NCI-H748 treated with DMSO at 0.1 percent for 48 hours (cell line): ENCODE measurements around the gene MLXIP.
"Not testable (repeated sequence)": the region's sequence is repeated elsewhere in the genome, so short reads cannot be mapped to it uniquely, and the experiment has no call there.

Experiments
- DNase-seq: peaks from one replicate; lab custom pipeline; 2025; lab: John Stamatoyannopoulos, UW

MLXIP gene

GRCh38 chr12:122096591-122097149 is 18.1 kb downstream of the MLXIP start:
- DNase-seq = no peak

GRCh38 chr12:122097584-122097926 is 19.0 kb downstream of the MLXIP start:
- no peak for DNase-seq

DNA sequence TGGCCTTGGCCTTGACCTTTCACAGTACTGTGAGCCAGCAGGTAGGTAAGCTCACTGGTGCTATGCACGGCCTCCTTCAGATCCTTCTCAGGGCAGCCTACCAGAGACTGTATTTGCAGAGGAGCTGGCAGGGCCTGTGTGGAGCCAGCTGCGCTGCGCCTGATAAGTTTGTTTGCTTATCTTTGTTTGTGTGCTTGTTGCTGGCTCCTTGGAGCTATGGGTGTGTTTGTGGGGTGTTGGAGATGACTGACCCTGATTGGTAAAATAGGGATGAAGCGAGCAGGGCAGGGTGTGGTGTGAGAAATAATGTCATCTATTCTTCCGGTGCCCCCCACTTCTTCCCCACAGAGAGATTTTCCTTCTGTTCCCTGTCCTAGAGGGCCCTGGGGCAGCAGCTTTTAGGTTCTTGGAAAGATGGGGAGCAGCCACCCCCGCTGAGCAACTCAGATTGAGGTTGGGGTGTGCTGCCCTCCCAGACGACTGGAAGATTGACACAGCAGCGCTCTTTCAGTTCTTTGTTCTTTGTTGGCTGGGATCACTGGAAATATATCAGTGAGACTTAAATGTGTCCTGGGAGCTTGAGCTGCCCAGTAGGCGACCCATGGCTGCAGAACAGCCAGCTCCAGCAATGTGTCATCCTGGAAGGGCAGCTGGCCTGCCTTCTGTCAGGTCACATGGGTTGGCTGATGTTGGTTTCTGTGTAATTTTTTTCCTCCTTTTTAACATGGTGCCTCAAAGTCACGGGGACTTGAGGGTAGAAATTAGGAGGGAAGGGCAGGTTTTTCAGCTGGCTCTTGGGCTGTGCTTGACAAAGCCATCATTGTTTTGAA is 19.6 kb downstream of the MLXIP start:
- no peak for DNase-seq

- no peak for DNase-seq
Measured at GRCh38 chr12:122099280-122099749, 20.8 kb downstream of the MLXIP start.

DNA sequence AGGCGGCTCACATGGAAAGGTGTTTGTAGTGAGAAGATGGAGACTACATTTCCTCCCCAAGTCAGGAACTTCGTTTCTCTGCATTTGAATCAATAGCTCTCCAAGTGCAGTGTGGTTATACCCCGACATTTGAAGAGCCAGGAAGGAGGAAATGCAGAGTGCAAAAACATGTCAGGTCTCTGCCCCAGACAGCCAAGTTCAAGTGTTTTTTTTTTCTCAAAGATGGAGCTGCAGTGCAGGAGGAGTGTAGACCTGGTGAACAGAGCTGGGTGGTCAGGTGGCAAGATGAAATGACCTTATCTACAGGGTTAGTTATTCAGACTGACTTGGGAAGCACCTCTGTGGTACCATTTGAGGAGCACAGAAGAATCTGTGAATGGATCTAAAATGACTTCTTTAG is 21.3 kb downstream of the MLXIP start:
- no peak for DNase-seq

- no peak for DNase-seq
Measured at GRCh38 chr12:122100568-122100967, 22.0 kb downstream of the MLXIP start.

- no peak for DNase-seq
Measured at GRCh38 chr12:122102331-122102730, 23.8 kb downstream of the MLXIP start.

DNA sequence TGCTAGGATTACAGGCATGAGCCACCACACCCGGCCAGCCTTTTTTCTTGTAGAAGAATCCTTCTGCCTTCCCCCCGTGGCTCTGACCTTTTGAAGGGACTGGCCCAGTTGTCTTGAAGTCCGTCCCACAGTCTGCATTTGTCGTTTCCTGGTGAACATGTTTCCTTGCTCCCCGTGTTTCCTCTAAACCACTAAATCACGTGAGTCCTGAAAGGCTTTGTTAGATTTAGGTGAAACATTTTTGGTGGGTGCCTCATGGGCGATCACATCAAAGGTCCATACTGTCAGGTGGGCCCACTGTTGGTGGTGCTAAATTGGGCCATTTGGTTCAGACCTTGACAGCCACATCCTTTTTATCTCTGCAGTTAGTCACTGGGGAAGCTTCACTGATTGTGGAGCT is 26.3 kb downstream of the MLXIP start:
- no peak for DNase-seq

GRCh38 chr12:122105496-122105895 is 26.9 kb downstream of the MLXIP start:
- DNase-seq = not testable (repeated sequence)

DNA sequence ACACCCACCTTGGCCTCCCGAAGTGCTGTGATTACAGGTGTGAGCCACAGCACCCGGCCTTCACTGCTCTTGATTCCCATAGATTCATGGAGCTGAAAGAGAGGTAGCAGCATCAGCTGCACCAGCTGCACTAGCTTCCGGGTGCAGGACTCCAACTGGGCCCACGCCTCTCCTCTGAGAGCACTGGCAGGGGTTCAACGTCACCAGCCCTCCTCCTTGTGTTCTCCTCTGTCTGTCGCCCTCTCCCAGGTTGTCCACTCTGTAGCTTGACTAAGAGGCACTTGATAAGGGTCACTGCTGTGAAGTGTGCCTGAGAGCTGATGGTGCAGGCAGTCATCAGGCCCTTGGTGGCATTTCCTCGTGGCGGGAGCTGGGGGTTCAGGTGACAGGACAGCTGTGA is 28.3 kb downstream of the MLXIP start:
- no peak for DNase-seq

DNA sequence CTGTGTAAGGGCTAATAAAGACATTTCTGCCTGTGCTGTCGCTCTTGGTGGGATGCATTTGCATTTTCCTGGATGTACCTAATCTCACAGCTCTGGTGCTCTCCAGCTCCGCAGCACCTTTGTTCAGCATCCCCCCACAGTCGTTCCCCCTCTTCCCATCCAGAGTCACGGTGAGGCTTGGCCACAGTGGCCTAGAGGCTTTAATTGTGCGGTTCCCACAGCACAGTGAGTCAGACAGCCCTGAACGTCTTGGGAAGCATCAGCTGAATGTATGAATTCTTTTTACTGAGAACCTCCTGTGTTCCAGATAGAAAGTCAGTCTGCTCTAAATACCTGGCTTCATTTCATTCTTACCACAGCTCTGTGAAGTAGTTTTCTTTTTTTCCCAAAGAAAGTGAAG is 28.7 kb downstream of the MLXIP start:
- DNase-seq = no peak

- no peak for DNase-seq
Measured at GRCh38 chr12:122111089-122111641, 32.6 kb downstream of the MLXIP start.

DNA sequence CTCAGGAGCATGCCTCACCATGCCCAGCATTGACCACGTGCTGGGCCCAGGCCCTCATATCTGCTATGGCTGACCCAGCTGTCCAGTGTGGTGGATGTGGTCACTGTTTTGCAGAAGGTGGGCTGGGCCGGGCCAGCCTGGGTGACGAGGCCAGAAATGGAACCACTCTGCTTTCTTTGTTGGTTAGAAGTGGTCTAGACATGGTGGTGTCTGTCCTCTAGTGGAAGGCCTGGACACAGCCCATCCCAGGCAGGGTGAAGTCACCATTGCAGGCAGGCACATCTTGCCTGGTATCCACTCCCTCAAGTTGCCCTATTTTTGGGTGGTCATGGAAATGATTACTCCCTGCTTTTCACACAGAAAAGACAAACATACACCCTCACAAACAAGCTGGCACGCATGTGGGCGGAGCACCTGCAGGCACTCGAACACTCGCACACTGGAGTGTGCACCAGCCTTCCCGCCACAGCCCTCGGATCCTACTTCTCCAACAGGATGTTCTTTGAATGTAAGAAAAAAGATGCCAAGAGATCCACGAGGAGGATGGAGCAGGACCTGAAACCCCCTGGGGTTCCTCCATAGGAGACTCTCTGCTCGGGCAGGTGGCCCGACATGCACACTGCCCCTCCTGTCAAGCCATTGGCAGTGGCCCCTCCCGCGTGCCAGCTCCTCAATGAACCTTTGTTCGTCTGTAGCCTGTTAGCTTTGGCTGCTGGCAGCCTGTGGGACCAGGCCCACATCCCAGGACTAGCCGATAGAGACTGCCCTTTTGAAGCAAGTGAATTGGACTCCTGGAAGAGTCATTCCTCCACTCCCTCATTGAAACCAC is 38.4 kb downstream of the MLXIP start:
- no peak for DNase-seq

DNA sequence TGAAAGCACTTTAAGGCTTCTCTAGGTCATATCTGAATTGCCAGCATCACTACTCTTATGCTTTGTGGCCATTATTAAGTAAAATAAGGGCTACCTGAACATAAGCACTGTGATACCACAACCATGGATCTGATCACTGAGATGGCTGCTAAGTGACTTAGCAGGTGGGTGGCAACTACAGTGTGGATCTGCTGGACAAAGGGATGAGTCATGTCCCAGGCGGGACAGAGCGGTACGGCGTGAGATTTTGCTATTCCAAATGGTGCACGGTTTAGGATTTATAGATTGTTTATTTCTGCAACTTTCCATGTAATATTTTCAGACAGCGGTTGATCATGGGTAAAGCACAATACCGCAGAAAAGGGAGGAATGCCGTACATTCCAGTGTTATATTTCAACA is 39.4 kb downstream of the MLXIP start:
- DNase-seq = no peak

DNA sequence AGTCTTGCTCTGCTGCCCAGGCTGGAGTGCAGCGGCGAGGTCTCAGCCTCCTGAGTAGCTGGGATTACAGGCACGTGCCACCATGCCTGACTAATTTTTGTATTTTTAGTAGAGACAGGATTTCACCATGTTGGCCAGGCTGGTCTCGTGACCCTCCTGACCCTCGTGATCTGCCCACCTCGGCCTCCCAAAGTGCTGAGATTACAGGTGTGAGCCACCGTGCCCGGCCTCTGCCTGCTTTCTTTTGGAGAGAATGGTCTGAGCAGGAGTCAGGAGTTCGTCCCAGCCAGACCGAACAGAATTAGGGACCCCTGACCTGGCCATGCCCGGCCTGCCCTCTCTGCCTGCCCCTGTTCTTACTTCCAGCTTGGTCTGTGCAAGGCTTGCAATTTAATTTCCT is 42.8 kb downstream of the MLXIP start:
- DNase-seq = not testable (repeated sequence)

DNA sequence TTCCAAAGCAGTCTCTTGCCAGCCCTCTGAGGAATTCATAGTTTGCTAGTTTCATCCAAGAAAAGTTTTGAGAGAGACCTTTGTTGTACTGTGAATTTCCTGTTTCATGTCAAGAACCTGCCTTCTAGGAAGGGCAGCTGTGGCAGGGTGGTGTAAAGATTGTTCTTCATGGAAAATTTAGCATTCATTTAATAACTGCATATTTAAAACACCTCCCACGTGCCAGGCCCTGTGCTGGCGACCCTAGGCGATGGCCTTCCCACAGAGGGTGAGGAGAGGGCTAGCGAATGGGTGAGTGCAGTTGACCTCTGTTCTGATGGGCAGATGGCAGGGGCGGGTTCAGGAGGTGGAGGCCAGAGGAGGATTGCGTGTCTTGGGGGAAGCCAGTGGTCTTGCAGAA is 43.2 kb downstream of the MLXIP start:
- no peak for DNase-seq

GRCh38 chr12:122123051-122123760 is 44.6 kb downstream of the MLXIP start:
- peak; percentile 32 for DNase-seq

DNA sequence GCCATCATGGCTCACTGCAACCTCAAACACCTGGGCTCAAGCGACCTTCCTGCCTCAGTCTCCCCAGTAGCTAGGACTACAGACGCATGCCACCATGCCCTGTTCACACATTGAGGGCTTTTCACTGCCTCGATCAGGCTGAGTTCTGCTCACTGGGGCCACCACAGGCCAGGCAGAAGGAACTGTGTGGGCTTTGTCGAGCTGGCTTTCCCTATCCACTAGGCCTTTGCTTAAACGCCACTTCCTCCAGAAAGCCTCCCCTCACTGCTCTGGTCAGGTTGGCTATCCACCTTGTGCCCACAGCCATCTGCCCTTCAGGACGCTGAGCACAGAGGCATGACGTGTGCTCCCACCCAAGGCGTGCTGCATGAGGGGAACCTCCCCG is 45.2 kb downstream of the MLXIP start:
- DNase-seq = no peak

GRCh38 chr12:122124370-122124769 is 45.8 kb downstream of the MLXIP start:
- no peak for DNase-seq

GRCh38 chr12:122125452-122126341 is 47.1 kb downstream of the MLXIP start:
- no peak for DNase-seq

DNA sequence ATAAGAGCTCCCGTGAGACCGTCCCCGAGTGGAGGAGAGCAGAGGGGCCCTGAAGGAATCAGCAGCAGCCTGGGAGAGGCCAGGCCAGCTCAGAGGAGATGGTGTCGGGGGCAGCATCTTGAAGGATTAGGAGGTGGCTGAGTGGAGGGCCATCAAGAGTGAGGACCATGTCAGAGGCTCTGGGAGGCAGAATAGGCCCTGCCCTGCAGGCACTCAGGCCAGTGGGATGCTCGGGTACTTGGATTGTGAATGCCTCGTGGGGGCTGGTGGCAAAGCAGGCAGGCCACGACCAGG is 47.7 kb downstream of the MLXIP start:
- no peak for DNase-seq
